ENCODE results near the gene ADCY4. TPM values are rescaled to one million over a fixed set of nuclear protein-coding genes. Genes with fewer than 3 reads are reported as not detected.

The ADCY4 gene
- total and polyA plus RNA-seq, 2 of the 13 experiments (the other 11 are each of a cell fraction or from before 2014, with no cell fraction given) = 0.03 TPM; not detected in 1

DNA sequence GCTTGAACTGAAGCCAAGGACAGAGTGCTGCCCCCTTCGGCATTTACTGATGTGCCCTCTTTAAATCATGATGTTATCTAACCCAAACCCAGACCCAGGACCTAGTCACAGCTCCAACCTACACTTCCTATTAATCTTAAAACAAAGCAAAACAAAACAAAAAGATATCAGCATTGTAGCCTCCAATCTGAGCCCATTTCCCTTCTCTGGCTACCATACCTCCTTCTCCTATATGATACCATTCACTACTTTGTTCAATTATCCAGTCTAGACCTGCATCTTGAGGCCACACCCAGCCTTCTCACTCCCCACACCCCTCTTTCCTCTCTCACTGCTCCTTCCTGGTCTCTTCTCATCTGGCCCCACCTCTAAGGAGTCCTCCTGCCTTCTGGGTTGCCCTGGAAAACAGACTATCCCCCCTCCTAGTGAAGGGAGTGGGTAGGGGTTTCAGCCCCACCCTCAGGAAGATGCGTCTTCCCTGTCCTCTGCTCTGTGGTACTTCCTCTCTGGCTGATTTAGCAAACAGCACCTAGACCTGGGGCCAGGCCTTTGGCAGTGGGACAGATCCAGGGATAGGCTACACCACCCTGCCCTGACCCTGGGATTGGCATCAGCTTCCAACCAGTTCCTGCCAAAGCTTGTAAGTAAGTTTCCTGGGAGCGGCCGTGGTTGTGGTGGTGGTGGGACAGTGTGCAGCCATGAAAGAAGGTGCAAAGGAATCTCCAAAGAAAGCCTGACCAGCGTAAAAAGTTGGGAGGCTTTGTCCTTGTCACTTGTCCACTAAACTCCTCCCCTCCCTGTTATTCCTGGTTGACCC lies 20.3 kb downstream of the ADCY4 start (continued):
- TF ChIP-seq ZSCAN20 (CRISPR knock-in tag; IDR thresholded peaks at IDR 0.05; ENCODE audit: borderline replicate concordance) = no peak
- 0 out of 2 replicates have a peak, but pooled peaks have one; percentile 47 for TF ChIP-seq ZNF251 (CRISPR knock-in tag; IDR thresholded peaks at IDR 0.05)
- TF ChIP-seq, protein P1, sequence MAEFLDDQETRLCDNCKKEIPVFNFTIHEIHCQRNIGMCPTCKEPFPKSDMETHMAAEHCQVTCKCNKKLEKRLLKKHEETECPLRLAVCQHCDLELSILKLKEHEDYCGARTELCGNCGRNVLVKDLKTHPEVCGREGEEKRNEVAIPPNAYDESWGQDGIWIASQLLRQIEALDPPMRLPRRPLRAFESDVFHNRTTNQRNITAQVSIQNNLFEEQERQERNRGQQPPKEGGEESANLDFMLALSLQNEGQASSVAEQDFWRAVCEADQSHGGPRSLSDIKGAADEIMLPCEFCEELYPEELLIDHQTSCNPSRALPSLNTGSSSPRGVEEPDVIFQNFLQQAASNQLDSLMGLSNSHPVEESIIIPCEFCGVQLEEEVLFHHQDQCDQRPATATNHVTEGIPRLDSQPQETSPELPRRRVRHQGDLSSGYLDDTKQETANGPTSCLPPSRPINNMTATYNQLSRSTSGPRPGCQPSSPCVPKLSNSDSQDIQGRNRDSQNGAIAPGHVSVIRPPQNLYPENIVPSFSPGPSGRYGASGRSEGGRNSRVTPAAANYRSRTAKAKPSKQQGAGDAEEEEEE (CRISPR knock-in tag; IDR thresholded peaks at IDR 0.05; ENCODE audit: borderline replicate concordance) = no peak
- TF ChIP-seq NR2F2 (IDR thresholded peaks at IDR 0.05; ENCODE audit: borderline replicate concordance, low read depth) = no peak
- TF ChIP-seq, protein P2, sequence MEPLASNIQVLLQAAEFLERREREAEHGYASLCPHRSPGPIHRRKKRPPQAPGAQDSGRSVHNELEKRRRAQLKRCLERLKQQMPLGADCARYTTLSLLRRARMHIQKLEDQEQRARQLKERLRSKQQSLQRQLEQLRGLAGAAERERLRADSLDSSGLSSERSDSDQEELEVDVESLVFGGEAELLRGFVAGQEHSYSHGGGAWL (CRISPR knock-in tag; IDR thresholded peaks at IDR 0.05) = no peak
- TF ChIP-seq SP1 (IDR thresholded peaks at IDR 0.05) = 0 out of 2 replicates have a peak, but pooled peaks have one; percentile 10
- no peak for TF ChIP-seq SP1 (CRISPR knock-in tag; IDR thresholded peaks at IDR 0.05)
- no peak for TF ChIP-seq CHD4 (IDR thresholded peaks at IDR 0.05; ENCODE audit: borderline replicate concordance, low read length)
- TF ChIP-seq NFKB2 (CRISPR knock-in tag; IDR thresholded peaks at IDR 0.05; ENCODE audit: borderline replicate concordance) = peak; percentile 54
- TF ChIP-seq, protein P3, sequence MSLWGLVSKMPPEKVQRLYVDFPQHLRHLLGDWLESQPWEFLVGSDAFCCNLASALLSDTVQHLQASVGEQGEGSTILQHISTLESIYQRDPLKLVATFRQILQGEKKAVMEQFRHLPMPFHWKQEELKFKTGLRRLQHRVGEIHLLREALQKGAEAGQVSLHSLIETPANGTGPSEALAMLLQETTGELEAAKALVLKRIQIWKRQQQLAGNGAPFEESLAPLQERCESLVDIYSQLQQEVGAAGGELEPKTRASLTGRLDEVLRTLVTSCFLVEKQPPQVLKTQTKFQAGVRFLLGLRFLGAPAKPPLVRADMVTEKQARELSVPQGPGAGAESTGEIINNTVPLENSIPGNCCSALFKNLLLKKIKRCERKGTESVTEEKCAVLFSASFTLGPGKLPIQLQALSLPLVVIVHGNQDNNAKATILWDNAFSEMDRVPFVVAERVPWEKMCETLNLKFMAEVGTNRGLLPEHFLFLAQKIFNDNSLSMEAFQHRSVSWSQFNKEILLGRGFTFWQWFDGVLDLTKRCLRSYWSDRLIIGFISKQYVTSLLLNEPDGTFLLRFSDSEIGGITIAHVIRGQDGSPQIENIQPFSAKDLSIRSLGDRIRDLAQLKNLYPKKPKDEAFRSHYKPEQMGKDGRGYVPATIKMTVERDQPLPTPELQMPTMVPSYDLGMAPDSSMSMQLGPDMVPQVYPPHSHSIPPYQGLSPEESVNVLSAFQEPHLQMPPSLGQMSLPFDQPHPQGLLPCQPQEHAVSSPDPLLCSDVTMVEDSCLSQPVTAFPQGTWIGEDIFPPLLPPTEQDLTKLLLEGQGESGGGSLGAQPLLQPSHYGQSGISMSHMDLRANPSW (CRISPR knock-in tag; IDR thresholded peaks at IDR 0.05; ENCODE audit: borderline replicate concordance) = no peak
- peak; percentile 75; the same call in 1 of the 2 replicates for TF ChIP-seq SETDB1 (CRISPR knock-in tag; IDR thresholded peaks at IDR 0.05; ENCODE audit: borderline replicate concordance)
- TF ChIP-seq RFX5 (IDR thresholded peaks at IDR 0.05; ENCODE audit: low read depth, low read length) = no peak
- TF ChIP-seq, protein P4, sequence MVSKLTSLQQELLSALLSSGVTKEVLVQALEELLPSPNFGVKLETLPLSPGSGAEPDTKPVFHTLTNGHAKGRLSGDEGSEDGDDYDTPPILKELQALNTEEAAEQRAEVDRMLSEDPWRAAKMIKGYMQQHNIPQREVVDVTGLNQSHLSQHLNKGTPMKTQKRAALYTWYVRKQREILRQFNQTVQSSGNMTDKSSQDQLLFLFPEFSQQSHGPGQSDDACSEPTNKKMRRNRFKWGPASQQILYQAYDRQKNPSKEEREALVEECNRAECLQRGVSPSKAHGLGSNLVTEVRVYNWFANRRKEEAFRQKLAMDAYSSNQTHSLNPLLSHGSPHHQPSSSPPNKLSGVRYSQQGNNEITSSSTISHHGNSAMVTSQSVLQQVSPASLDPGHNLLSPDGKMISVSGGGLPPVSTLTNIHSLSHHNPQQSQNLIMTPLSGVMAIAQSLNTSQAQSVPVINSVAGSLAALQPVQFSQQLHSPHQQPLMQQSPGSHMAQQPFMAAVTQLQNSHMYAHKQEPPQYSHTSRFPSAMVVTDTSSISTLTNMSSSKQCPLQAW (CRISPR knock-in tag; IDR thresholded peaks at IDR 0.05) = peak; percentile 28; the same call in 1 of the 2 replicates
- TF ChIP-seq, protein P5, sequence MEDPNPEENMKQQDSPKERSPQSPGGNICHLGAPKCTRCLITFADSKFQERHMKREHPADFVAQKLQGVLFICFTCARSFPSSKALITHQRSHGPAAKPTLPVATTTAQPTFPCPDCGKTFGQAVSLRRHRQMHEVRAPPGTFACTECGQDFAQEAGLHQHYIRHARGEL (CRISPR knock-in tag; IDR thresholded peaks at IDR 0.05) = peak; percentile 17; the same call in 1 of the 2 replicates
- peak; percentile 16; the same call in 1 of the 2 replicates for TF ChIP-seq ZBTB1 (CRISPR knock-in tag; IDR thresholded peaks at IDR 0.05; ENCODE audit: borderline replicate concordance)
- no peak for TF ChIP-seq SAFB2 (CRISPR knock-in tag; IDR thresholded peaks at IDR 0.05; ENCODE audit: borderline replicate concordance, low read depth)
- TF ChIP-seq ZNF550 (CRISPR knock-in tag; IDR thresholded peaks at IDR 0.05; ENCODE audit: borderline replicate concordance) = 0 out of 2 replicates have a peak, but pooled peaks have one; percentile 15
- peak; percentile 1; the same call in 1 of the 2 replicates for TF ChIP-seq NFKBIZ (CRISPR knock-in tag; IDR thresholded peaks at IDR 0.05)
- TF ChIP-seq SRY (CRISPR knock-in tag; IDR thresholded peaks at IDR 0.05) = no peak
- TF ChIP-seq, protein P6, sequence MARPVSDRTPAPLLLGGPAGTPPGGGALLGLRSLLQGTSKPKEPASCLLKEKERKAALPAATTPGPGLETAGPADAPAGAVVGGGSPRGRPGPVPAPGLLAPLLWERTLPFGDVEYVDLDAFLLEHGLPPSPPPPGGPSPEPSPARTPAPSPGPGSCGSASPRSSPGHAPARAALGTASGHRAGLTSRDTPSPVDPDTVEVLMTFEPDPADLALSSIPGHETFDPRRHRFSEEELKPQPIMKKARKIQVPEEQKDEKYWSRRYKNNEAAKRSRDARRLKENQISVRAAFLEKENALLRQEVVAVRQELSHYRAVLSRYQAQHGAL (CRISPR knock-in tag; IDR thresholded peaks at IDR 0.05; ENCODE audit: not compliant biosample characterization) = no peak
- TF ChIP-seq SP4 (CRISPR knock-in tag; IDR thresholded peaks at IDR 0.05) = no peak

Measured in HepG2 (cell line).